ENCODE measurements around the gene ANKLE2.

The ANKLE2 gene

GRCh38 chr12:132743831-132744230 is 17.8 kb downstream of the ANKLE2 start:
- DNase-seq (ENCODE audit: low read depth) = no peak

GRCh38 chr12:132741620-132742019 is 20.0 kb downstream of the ANKLE2 start:
- DNase-seq (ENCODE audit: low read depth) = no peak

GRCh38 chr12:132740652-132741051 is 21.0 kb downstream of the ANKLE2 start:
- DNase-seq (ENCODE audit: low read depth) = no peak

GRCh38 chr12:132740313-132740646 is 21.4 kb downstream of the ANKLE2 start:
- no peak for DNase-seq (ENCODE audit: low read depth)

GRCh38 chr12:132739600-132740312 is 21.9 kb downstream of the ANKLE2 start:
- DNase-seq (ENCODE audit: low read depth) = no peak

- no peak for DNase-seq (ENCODE audit: low read depth)
Observed at GRCh38 chr12:132736913-132737312, 24.7 kb downstream of the ANKLE2 start.

- no peak for DNase-seq (ENCODE audit: low read depth)
Observed at GRCh38 chr12:132736378-132736777, 25.3 kb downstream of the ANKLE2 start.

GRCh38 chr12:132735496-132735895 is 26.1 kb downstream of the ANKLE2 start:
- DNase-seq (ENCODE audit: low read depth) = no peak

GRCh38 chr12:132734206-132734605 is 27.4 kb downstream of the ANKLE2 start:
- DNase-seq (ENCODE audit: low read depth) = no peak

- DNase-seq (ENCODE audit: low read depth) = no peak
Observed at GRCh38 chr12:132731574-132731973, 30.1 kb downstream of the ANKLE2 start.

GRCh38 chr12:132730353-132730752 is 31.3 kb downstream of the ANKLE2 start:
- no peak for DNase-seq (ENCODE audit: low read depth)

- no peak for DNase-seq (ENCODE audit: low read depth)
Observed at GRCh38 chr12:132729541-132730320, 31.9 kb downstream of the ANKLE2 start.

GRCh38 chr12:132728502-132728901 is 33.1 kb downstream of the ANKLE2 start:
- DNase-seq (ENCODE audit: low read depth) = no peak

GRCh38 chr12:132727091-132727794 is 34.4 kb downstream of the ANKLE2 start:
- DNase-seq (ENCODE audit: low read depth) = no peak

GRCh38 chr12:132726386-132726785 is 35.2 kb downstream of the ANKLE2 start:
- no peak for DNase-seq (ENCODE audit: low read depth)

- DNase-seq (ENCODE audit: low read depth) = no peak
Observed at GRCh38 chr12:132724506-132725241, 37.0 kb downstream of the ANKLE2 start.

- DNase-seq (ENCODE audit: low read depth) = no peak
Observed at GRCh38 chr12:132723764-132724140, 37.9 kb downstream of the ANKLE2 start.

- DNase-seq (ENCODE audit: low read depth) = no peak
Observed at GRCh38 chr12:132723015-132723763, 38.4 kb downstream of the ANKLE2 start.

- DNase-seq (ENCODE audit: low read depth) = no peak
Observed at GRCh38 chr12:132720606-132721345, 40.9 kb downstream of the ANKLE2 start.

- DNase-seq (ENCODE audit: low read depth) = no peak
Observed at GRCh38 chr12:132719954-132720324, 41.7 kb downstream of the ANKLE2 start.
